GM19025 (cell line): ENCODE results near the gene AKT2.
"Not testable (repeated sequence)": the region's sequence is repeated elsewhere in the genome, so short reads cannot be mapped to it uniquely, and the experiment has no call there.

Experiments
- ATAC-seq: cut with Tn5 transposase; IDR thresholded peaks from one replicate; pipeline ENCODE4 v1.9.1; 2021; ENCODE audit warnings: mild to moderate bottlenecking, low read depth, moderate library complexity; ENCODE audit not compliant: unreplicated experiment

Gene AKT2

DNA sequence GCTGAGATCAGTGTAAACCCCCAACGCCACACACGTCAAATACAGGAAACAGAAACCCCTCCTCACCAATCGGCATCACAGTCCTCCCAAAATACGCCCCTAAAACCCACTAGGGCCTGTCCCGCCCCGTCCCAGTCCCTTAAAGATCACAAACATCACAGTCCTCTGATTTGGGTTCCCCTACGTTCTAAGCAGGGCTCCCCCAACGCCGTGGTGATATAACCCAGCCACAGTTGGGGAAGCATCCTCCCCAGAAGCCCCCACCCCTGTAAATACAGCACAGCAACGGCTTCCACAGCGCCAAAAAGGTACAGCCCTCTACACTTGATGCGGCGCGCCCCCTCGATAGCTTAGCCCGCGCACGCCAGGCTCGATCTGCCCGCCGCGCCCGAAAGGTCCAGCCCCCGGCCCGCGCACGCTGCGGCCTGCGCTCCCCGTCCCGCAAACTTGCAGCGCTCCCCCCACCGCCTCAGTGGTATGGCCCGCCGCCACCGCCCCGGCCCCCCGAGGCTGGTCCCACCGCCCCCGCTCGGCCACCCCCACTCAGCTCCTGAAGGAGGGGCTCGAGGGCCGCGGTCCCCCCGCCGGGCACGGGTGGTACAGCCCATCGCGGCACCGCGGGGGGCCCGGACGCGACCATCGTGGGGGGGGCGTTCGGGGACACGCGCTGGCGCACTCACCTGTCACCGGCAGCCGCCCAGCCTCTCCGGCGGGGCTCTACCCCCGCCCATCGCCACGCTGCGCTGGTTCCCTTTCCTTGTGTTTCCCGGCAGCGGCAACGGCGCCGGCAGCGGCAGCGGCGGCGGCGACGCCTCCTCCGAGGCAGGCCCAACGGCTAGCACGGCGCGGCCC lies at the start of gene AKT2:
Gene AKT2, minus strand, starts transcription at position 845 of the 852 bp plus-strand sequence. CDS start 20,078 bp downstream, outside the sequence.
- ATAC-seq: peak; percentile 22

DNA sequence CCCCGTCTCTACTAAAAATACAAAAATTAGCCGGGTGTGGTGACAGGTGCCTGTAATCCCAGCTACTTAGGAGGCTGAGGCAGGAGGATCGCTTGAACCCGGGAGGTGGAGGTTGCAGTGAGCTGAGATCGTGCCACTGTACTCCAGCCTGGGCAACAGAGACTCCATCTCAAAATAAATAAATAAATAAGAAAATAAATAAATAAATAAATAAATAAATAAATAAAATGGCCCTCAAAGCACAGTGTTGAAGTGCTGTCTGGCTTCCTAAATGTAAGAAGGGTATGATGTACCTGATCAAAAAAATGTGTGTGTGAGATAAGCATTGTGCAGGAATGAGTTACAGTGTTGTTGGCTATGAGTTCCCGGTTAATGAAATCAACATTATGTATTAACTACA lies 47.9 kb upstream of the AKT2 start:
- not testable (repeated sequence) for ATAC-seq

DNA sequence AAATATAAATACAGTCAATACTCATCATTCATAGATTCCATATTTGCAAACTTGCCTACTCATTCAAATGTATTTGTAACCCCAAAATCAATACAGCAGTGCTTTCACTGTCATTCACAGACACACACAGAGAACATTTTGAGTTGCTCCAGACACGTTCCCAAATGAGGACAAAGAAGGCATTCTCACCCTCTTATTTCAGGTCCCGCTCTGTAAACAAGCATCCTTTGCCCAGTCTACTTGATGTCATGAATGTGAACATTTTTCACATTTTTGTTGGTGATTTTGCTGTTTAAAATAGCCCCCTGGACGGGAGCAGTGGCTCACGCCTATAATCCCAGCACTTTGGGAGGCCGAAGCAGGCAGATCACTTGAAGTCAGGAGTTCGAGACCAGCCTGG lies 47.5 kb upstream of the AKT2 start:
- ATAC-seq: no peak

DNA sequence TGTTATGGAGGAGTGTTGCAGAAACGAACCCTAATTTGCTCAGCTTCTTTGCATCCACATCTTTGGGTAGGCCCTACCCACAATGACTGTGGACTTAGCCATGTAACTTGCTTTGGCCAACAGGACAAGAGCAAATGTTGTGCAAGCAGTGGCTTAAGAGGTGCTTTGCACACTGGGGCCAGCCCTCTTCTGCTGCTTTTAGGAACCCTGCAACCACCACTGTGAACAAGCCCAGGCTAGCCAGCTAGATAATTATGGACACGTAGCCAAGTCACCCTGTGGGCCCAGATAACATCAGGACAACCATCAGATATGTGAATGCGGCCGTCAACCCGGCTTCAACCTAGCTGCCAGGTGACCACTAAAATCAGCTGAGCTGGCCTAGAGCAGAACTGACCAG lies 45.9 kb upstream of the AKT2 start:
- ATAC-seq: no peak

DNA sequence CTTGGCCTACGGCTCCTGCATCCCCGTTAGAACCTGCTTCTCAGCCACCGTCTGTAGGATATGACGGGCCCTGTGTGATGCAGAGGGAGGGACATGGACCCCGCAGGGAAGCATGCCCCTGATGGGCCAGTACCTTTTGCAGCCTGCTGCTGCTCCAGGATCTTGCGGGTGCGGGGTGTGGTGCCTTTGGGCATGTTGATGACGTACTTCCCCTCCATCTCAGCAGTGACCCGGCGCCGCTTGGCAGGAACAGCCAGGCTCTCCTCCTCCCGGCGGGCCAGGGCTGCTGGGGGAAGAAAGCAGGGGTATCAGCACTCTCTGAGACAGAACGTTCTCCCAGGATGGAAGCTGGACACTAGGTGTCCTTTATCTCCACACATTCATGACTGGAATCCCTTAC lies 41.1 kb upstream of the AKT2 start:
- ATAC-seq: no peak

DNA sequence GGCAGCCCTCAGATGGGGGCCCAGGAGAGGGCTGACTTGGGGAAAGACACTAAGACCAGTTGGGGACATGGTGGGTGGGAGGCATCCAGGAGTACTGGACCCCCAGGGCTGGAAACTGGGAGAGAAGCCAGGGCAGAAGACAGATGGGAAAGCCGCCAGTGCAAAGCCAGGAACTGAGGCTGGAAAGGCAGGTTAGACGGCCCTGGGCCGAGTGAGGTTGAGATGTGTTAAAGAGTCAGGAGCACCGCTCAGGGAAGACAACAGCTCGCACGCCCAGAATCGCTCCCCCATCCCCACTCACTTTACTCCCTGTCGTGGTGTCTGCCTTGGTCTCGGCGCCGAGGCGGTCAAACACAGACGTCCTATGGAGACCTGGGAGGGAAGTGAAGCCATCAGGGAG lies 38.6 kb upstream of the AKT2 start:
- no peak for ATAC-seq

DNA sequence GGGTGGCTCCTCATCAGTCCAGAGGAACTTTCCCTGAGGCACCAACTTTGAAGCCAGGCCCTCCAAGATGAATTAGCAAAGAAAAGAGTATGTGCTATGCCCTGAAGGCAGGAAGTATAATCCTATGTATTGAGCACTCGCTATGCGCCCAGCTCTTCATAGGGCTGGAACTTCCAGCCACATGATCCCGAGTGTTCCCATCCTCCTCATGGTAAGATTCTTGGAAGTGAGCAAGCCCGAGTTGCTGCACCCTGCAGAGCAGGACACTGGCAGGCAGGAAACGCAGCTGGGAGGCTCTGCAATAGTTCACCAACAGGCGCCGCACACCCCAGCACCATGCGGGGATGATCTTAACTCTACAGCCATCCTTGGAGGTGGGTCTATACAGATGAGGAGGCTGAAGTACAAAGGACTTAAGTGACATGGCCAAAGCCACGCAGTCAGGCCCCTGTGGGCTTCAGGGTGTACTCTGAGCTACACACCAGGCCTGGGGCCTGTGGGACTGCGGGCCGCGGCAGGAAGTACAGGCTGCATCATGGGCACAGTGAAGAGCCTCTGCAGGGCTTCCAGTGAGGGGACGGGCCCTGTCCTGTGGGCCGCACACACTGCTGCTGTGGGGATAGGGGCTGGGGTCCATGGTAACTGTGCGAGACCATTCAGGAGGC lies 37.9 kb upstream of the AKT2 start:
- no peak for ATAC-seq

DNA sequence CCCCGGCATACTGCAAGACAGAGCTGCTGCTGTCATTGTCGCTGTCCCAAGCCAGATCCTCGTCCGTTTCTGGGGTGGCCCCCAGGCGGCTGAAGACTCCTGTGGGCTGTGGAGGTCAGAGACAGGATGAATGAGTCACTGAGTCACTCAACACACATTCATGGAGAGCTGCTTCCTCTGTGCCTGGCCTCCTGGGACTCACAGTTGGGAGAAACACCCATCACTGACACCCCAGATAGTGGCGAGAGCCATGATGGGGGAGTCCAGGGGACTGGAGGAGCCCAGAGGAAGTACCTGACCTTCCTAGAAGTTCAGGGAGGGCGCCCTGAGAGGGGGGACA lies 37.1 kb upstream of the AKT2 start:
- no peak for ATAC-seq

DNA sequence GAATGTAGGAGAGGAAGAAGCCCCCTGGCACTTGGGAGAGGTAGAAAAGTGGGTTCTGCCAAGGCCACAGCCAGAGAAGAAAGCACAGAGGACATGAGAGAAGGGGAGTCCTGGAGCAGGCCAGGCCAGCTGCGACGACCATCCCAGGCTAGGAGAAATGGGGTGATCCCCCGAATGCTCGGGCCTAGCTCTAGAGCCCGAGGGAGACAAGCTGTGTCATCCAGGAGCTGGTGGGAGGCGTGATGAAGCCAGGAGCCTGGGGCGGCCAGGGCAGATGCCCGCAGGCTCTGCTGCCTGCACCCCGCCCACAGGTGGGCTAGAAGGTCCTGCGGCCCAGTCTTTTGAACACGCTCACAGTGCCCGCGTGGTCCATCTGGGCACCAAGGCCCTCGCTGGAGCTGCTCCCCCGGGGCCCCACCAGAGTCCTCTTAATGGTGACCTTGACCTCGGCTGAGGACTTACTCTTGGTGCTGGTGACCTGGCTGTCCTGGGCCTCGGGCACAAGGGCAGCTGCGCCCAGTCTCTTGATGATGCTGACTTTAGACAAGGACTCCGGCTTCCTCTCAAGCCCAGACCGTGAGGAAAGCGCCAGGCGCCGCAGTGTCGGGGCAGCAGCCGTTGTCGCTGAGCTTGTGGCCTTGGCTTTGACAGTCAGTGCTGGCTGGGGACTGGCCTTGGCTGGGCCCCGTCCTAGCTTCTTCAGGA lies 36.6 kb upstream of the AKT2 start:
- ATAC-seq: no peak

DNA sequence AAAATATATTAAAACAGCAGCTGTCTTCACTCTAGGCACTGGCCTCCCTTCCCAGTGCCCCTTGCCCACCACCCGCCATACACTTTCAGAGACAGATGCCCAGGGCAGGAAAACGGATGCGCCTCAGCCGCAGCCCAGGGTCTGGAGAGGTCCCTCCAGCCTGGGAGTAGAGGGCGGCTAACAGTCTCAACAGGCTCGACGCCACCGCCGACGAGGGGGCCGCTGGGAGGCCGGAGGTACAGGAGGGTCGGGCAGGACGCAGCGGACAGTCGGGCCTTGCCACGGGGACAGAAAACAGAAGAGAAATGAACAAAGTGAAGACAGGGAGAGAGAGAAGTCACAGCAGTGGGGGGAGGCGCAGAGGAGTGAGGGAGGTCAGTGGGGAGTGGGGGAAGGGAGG lies 35.9 kb upstream of the AKT2 start:
- ATAC-seq: no peak

DNA sequence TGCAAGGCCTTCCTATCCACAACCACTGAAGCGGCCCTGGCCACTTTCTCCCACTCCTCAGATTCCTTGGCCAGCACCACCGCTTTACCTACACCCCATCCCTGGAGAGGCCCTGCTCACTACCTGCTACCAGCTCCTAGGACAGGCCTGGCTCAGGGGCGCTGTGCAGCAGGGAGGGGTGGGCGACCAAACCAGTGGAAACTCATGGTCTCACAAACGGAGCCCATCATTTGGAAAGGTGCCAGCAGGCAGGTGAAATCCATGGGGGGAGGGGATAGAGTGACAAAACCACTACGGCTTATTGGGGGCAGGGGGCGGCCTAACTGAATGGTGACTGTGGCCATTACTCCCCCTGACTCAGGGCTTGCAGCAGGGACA lies 35.4 kb upstream of the AKT2 start:
- ATAC-seq: no peak

DNA sequence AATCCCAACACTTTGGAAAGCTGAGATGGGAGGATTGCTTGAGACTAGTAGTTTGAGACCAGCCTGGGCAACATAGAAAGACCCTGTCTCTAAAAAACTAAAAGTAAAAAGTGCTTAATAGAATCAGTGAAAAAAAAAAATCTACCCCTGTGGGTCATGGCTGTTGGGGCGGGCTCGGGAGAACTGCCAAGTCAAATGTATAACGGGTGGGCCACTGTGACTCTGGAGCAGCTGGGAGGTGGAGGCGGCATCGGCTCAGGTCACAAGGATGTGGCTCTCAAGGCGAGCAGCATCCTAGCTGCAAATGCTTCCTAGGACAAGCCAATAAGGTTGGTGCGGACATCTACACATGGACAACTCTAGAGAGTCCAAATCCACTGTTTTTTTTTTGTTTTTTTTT lies 32.2 kb upstream of the AKT2 start:
- ATAC-seq: no peak

DNA sequence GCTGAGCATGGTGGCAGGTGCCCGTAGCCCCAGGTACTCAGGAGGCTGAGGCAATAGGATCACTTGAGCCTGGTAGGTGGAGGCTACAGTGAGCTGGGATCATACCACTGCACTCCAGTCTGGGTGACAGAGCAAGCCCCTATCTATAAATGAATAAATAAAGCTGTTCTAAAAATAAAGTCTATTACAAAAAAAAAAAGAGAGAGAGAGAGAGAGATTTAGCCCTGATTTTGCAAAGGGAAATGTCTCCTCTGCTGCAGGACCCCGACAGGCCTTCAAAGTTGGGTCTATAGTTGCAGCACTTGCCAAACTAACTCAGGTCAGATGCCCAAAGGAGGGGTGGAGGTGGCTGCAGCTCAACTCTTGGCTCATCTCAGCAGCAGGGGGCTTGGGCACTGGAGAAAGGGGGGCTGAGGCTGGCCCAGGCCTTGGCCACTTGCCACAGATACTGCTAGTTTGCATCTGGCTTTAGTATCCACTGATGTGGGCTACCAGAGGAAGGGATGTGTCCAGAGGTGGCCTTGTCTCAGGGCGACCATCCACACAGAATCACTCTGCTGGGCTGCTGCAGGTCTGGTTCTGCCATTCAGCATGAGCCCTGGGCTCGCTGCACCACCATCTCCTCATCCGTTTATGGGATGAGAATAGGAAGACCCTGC lies 30.8 kb upstream of the AKT2 start:
- ATAC-seq: no peak

DNA sequence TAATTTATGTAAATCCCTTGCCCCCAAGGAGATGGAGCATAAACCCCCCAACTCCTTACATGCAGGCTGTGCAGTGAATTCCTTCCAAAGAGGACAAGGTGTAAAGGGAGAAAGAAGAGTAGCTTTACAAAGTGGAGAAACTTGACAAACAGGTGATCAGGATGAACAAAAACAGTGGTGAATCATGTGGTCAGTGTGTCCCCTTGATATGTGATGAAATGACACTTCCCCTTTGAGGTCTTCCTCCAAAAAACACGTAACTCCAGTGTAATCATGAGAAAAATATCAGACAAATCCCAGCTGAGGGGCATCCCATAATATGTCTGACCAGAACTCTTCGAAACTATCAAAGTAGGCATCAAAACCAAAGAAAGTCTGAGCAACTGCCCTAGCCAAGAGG lies 29.5 kb upstream of the AKT2 start:
- no peak for ATAC-seq

DNA sequence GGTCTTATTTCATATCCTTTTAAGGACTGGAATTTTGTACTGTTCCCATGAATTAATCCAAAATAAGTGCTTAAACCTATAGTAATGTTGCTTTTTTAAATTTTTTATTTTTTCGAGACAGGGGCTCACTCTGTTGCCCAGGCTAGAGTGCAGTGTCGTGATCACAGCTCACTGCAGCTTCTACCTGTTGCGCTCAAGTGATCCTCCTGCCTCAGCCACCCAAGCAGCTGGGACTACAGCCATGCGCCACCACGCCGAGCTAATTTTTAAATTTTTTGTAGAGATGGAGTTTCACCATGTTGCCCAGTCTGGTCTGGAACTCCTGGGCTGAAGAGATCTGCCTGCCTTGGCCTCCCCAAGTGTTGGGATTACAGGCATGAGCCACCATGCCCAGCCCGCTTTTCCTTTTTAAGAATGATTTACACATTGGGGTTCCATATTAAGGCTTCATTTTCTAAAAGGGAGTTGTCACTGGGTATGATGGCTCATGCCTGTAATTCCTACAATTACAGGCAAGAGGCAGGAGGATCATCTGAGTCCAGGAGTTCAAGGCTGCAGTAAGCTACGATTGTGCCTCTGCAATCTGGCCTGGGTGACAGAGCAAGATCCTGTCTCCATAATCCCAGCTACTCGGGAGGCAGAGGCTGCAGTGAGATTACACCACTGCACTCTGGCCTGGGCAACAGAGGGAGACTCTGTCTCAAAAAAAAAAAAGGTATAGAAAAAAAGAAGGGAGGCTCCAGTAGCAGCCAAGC lies 28.3 kb upstream of the AKT2 start:
- no peak for ATAC-seq

DNA sequence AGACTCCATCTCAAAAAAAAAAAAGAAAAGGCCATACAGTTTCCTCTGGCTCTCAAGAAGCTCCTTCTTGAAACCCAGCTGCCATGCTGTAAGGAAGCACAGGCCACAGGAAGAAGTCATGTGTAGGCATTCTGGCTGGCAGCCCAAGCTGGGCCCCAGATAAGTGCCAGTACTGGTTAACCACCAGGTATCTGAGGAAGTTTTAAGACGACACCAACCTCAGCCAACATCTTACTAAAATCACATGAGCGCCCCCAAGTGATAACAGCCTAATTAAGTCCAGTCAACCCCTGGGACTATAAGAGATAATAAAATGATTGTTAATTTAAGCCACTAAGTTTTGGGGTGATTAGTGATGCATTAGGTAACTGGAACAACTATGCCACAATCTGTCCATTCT lies 27.4 kb upstream of the AKT2 start:
- ATAC-seq: no peak

DNA sequence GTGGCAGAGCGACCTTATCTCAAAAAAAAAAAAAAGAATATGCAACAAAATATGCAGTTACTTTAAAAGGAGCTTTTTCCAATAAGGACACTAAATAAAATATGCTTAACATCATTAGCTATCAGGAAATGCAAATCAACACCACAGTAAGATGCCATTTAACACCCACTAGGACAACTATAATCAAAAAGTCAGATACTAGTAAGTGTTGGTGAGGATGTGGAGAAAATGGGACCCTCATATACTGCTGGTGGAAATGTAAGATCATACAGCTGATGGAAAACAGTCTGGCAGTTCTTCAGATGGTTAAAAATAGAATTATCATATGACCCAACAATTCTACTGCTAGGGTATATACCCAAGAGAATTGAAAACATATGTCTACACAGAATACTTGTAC lies 24.5 kb upstream of the AKT2 start:
- no peak for ATAC-seq

DNA sequence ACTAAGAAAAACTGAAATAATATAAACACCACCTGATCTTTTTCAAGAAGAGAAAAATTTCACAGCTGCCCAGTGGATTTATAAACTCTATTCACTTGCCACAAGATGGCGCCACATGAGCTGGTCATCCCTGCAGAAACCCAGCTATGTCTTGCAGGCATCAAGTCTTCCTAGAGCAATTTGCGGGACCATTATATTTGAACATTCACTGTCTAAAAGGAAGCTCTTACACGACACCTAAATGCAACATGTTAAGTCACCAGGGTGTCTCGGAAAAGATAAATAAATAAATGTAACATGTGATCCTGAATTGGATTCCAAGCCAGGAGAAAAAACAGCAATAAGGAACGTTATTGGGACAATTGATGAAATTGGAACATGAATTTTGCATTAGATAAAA lies 20.3 kb upstream of the AKT2 start:
- ATAC-seq: no peak

DNA sequence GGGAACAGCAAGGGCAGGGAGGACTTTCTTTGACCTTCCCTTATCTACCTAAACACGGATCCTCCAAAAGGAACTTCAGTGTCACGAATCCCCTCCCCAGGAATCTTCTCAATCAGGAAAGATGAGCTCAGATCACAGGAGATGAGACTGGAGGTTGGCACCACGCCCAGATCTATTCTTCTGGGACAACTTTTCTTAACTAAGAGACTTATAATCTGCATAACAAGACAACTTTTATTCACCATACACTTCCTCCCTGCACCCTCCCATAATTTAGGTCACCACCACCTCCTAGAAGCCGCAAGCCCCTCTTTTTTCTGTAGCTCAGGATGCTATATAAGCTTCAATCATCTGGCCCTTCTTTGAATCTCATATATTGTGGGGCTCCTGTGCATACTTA lies 19.2 kb upstream of the AKT2 start:
- no peak for ATAC-seq

DNA sequence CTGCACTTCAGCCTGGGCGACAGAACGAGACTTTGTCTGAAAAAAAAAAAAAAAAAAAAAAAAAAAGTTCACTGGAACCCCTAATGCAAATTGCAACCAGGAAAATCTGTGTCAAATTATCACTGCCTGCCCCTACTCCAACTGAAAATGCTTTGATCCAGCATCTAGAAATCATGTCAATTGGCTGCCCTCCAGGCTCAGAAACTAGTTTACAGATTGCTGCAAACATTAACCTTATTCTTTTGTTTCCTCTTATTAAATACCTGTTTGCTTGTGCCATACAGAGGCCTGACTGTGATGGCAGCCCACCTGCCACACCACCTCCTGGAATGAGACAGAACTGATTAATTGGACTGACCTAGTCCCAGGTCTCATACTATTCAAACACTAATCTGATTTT lies 18.6 kb upstream of the AKT2 start:
- ATAC-seq: no peak
